ENCODE results near the gene SLC15A1.

Gene SLC15A1

DNA sequence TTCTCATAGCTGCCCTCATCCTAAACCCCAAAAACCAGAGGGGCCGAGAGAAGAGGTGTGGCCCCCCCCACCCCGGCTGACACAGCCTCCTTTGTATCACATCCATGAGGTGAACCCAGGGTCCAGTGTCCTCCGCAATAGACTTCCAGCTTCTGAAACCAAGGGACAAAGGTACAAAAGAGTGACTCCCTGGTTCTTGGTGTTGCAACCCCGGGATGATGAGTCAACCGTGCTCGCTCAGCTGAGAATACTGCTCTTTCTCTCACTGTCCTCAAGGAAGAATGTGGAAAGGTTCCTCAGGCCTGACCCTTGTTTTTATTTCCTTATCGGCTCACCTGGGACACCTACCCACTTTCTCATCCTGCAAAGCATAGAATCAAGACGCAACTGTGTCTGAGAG is 5.5 kb downstream of the SLC15A1 start:
- no peak for DNase-seq

DNA sequence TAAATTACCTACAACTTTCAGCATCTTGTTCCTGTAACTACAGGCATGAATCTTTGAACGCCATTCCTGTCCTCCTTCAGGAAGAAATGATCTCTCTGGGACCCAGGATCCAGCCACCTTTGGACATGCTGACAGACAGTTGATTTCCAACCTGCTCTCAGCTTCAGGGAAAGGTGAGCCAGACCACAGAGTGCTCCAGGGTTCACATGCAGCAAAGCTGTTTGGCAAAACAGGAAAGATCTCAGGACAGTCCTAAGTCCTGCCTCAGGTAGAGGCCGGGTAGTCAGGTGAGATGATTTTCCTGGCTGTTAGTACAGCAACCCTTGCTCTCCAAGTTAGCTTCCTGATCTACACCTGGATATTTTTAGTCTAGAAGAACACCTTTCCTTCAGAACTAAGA is 9.1 kb downstream of the SLC15A1 start:
- DNase-seq = no peak

DNA sequence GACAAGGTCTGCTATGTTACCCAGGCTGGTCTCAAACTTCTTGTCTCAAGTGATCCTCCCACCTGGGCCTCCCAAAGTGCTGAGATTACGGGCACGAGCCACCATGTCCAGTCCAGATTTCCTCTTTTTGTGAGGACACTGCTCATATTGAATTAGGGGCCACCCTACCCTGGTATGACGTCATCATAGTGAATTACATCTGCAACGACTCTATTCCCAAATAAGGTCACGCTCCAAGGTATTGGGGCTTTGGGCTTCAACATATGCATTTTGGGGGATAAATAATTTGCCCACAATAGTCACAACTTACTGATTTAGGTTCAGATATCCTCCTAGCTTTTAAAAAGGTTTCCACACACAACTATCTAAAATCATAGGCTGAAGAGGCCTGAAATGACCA is 9.5 kb downstream of the SLC15A1 start:
- DNase-seq = no peak

DNA sequence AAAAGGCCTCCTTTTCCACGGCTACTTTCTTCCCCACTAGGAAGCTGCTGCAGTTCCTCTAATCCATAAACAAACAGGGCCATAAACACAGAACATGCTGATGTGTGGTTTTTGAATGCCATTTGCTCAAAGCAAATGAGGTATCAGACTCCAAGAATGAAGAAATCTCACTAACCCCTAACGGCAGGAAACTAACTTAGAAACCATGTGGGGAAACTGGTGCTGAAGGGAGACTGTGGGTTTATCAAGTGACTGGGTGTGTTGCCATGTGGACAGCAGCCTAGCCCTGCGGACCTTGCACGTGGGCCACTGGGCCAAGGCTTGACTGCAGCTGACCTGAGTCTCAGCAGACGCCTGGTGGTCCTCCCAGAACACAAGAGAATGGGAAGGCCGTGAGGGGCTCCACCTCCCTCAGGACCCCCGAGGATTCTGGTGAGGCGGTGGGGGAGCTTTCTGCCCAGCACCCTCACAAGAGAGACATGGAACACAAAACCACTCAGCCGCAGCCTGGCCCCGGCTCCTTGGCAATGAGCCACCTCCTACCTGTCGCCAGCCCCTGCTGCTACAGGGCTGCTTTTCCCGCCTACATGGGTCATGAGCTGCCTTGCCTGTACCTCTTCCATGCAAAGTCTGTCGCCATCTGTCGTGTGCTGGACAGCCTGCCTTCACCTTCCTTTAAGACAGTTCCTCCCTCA is 10.6 kb downstream of the SLC15A1 start:
- no peak for DNase-seq

DNA sequence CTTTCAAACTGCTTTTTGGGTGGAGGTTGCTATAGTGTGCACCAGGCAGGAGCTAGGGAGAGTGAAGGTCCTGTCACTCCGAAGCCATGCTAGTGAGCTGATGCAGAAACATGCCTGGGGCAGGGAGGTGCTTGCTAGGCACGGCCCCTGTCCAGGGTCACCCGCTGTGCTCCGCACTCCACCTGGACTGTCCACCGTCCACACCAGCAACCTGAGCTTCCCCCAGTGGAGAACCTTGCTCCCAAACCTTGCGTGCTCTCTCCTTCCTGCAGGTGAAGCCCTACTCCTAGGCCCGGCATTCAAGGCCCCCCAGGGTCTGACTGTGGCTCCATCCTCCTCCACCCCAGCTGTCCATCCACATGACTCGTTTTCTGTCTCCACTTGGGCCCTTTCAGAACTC is 12.3 kb downstream of the SLC15A1 start:
- DNase-seq = no peak

DNA sequence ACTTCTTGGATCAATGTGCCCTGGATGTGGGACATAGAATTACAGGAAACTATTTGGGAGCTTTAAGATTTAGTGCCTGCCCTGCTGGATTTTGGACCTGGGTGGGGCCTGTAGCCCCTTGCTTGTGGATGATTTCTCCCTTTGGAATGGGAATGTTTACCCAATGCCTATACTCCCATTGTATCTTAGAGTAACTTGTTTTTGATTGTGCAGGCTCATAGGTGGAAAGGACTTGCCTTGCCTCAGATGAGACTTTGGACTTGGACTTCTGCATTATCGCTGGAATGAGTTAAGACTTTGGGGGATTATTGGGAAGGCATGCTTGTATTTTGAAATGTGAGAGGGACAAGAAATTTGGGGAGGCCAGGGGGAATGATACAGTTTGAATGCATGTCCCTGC is 13.5 kb downstream of the SLC15A1 start:
- DNase-seq = no peak

DNA sequence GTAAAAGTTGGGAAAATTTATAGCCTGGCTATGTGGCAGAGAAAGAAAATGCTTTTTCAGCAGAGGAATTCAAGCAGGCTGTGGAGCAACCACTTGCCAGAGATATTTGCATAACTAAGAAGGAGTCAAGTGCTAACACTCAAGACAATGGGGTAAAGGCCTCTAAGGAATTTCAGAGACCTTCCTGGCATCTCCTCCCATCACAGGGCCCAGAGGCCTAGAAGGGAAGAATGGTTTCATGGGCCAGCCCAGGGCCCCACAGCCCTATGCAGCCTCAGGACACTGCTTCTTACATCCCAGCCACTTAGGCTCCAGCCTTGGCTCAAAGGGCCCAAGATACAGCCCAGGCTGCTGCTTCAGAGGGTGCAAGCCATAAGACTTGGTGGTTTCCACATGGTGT is 14.3 kb downstream of the SLC15A1 start:
- no peak for DNase-seq

DNA sequence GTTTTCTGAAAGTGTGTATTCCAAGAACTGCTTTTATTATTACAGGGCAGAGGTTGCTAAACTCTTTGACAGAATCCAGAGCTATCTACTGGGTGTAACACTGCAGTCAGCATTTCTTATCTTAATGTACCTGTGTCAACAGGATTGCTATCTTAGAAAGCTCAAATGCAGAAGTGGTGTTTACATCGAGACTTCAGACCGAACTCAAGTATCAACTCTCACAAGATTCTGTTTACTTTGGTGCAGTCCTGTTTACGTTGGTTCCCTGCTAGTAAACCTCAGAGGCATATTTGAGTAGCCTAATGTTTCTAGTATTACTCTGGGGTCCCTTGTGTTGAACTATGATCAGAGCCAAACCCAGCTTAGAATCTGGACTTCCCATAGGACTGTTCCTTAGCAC is 20.5 kb downstream of the SLC15A1 start:
- DNase-seq = no peak

DNA sequence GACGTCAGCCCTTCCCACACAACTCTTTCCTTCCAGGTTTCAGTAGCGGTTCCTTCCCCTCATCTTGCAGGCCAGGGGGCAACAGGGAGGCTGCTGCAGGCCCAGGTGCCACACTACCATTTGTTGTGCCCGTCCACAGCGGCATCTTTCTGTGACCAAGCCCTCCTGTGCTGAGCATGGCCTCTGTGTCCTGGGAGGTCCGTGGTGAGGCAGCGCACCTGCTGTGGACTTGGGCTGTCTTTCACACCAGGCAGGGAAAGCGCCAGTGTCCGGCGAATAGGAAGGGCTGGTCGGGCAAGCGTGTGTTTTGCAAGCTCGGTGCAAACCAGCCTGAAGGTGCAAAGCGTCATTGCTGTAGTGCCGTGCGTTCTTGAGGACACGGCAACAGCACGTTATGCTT is 21.4 kb downstream of the SLC15A1 start:
- DNase-seq = no peak

DNA sequence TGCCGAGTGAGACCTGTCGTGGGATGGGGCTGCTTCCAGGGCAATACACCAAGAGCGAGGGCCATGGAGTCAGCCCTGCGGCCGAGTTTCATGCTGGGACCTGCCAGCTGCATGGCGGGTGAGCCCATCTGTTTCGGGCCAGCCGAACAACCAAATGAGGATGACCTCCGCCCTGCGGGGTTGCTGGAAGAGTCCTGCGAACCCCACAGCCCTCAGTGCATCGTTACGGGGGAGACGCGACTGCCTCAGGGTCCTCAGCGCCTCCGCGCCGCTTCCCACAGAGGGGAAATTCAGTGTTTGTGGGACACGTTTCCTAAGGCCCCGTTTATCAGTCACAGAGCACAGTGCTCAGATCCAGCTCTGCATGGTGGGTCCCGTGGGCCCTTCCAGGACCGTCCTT is 22.0 kb downstream of the SLC15A1 start:
- no peak for DNase-seq

DNA sequence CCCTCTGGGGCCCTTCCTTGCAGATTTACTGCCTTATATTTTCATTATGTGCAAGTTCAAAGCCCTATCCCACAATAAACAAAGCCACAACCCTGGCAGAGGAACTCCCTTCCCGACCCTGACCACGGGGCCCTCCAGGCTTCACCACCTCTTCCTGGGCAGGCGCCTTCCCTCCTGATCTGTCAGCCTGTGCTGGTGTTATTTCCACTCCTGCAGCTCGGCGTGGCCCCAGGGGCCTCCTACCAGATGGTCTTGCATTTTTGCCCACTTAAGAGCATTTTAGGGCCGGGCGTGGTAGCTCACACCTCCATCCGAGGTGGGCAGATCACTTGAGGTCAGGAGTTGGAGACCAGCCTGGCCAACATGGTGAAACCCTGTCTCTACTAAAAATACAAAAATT is 22.8 kb downstream of the SLC15A1 start:
- no peak for DNase-seq

DNA sequence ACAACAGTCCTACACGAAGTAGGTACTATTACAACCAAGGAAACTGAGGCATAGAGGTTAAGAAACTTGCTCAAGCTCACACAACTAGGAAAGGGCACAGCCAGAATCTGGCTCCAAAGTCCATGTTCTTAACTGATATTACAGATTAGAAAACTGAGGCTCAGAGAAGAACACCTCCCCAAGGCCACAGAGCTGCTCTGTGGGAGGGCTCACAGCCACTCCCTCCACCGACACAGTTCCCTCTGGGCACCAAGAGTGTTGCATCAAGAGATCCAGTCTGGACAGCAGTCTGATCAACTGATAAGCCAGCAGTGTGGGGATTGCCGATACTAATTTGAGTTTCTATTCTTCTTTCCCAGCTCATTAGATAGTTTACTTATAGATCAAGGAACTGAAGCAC is 29.5 kb downstream of the SLC15A1 start:
- DNase-seq = no peak

DNA sequence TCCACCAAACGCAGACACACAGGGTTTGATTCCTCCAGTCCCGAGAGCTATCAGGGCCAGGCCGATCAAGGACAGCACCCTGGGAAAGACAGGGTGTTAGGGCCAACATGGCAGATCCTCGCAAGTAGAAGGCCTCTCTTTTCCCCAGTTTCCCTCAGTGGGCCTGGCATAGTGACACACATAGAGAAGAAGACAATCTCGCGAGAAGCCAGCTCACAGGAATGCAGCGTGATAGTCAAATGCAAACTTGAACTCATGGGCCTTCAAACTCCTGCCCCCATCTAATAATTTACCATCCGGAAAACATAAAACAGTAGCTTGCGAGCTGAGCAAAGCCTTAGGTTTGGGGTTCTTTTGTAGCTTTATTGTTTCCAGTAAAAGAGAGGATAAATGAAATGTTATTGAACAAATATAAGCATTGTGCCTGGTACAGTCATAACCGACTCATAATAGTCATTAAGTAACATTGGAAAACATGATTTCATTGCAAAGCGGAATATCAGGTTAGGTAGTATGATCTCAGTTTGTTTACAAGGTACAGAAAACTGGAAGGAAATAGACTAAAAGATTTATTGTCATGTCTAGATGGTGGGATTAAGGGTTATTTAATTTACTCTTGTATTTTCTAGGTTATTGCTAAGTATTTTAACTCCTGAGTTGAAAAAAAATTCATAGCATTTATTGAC is 30.5 kb downstream of the SLC15A1 start:
- no peak for DNase-seq

DNA sequence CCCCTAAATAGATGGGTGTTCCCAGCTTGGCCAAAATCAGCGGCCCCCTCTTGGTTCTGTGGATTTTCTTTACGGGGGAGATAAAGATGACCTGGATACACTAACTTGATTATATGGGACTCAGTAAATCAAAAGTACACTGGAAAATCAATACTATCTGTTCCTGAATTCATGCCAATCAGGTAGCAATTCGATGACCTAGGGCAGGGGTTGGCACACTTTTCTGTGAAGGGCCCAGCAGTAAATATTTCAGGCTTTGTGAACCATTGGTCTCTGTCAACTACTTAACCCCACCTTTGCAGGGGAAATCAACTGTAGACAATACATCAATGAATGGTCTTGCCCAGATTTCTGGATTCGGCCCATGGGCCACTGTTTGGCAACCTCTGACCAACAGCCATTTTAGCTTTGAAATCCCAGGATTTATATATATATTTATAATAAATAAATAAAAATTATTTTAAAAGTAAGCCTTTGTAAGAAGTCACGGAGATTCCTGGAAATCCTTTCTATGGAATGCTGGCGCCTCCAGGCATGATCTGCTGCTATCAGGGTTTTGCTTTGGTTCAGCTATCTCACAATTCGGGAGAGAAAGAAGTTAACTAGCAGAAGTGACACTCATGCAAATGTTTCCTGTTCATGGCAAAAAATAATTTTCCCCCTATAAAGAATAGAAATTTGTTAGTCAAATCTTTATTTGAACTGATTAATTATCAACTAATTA is 32.8 kb downstream of the SLC15A1 start:
- no peak for DNase-seq

DNA sequence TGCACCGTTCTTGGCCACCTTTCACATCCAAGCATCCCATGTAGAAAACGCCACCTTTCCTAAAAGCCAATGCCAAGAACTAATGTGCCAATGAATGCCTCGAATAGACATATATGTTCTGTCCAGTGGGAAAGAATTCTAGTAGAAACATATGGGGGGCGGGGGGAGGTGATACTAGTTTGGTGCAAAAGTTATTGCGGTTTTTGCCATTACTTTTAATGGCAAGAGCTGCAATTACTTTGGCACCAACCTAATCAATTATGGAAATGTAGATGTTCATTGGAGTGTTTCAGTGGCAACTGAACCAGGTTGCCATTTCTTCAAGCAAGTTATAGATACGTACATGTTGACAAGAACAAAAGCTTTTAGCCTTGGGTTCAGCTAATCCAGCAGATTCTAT is 34.6 kb downstream of the SLC15A1 start:
- no peak for DNase-seq

DNA sequence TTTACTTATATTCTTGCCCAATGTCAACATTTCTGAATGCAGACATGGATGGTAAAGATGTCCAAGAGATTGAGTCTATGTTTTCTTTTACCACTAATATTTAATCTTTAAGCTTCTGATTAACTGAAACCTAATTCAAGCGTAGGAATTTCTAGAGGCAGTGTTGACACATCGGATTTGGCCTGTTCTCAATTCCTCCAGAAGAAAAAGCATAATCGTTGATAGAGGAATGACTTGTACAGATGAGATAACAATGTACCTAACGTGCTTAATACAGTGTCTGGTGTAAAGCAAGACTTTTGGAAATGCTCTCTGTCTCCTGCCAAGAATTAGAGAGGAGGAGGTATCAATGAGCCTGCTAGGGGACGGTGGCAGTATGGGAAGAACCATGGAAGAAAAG is 35.2 kb downstream of the SLC15A1 start:
- no peak for DNase-seq

DNA sequence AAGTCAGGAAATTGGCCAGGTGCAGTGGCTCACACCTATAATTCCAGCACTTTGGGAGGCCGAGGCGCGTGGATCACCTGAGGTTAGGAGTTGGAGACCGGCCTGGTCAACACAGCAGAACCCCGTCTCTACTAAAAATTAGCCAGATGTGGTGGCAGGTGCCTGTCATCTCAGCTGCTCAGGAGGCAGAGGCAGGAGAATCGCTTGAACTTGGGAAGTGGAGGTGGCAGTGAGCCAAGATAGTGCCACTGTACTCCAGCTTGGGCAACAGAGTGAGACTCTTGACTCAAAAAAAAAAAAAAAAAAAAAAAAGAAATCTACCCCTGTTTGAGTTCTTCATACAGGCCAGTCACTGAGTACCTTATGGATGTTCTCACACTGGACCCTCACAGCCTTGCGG is 42.0 kb downstream of the SLC15A1 start:
- no peak for DNase-seq

DNA sequence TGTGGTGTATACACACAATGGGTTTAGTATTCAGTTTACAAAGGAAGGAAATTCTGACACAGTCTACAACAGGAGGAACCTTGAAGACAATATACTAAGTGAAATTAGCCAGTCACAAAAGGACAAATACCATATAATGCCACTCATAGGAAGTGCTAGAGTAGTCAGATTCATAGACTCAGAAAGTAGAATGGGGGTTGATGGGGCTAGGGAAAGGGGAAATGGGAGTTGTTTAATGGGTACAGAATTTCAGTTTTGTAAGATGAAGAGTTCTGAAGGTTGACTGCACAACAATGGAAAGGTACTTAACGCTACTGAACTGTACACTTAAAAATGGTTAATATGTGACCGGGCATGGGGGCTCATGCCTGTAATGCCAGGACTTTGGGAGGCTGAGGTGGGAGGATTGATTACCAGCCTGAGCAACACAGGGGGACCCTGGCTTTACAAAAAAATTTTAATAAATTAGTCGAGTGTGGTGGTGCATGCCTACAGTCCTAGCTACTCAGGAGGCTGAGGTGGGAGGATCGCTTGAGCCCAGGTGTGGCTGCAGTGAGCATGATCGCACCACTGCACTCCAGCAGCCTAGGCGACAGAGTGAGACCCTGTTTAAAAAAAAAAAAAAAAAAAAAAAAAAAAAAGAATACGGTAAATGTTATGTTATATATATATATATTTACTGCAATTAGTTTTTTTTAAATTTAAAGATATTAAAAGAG is 45.0 kb downstream of the SLC15A1 start:
- DNase-seq = no peak

DNA sequence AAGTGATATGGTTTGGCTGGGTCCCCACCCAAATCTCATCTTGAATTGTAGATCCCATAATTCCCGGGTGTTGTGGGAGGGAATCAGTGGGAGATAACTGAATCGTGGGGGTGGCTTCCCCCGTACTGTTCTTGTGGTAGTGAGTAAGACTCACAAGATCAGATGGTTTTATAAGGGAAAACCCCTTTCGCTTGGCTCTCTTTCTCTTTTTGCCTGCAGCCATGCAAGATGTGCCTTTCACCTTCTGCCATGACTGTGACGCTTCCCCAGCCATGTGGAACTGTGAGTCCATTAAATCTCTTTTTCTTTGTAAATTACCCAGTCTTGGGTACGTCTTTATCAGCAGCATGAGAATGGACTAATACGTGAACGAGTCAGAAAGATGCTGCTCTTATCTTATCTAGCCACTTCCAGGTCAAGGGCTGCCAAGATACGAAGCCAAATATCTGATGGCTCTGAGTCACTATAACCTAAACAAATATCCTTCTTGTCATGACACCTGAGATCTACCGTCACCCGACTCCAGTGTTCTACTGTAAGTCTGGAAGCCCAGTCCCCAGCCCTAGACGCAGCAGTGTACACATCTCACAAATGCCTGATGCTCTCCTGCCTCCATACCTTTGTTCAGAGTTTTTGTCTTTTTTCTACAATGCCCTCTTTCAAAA is 45.9 kb downstream of the SLC15A1 start:
- DNase-seq = no peak

DNA sequence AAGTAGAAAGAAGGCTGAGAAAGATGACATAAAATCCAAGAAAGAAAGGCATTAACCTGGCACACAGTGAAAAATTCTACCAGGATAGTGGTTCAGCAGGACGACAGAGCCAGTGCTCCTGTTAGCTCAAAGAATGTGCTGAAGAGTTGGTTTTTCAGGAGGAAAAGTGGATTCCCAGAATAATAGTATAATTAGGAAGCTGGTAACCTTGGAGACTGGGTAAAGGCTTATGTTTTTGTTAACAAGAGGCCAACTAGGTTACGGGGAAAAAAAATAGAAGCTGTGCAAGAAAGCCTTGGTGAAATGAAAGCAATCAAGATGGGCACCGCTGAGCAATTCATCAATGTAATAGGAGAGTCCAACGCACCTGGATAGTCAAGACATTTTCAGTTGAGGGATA is 54.7 kb downstream of the SLC15A1 start:
- DNase-seq = no peak

DNA sequence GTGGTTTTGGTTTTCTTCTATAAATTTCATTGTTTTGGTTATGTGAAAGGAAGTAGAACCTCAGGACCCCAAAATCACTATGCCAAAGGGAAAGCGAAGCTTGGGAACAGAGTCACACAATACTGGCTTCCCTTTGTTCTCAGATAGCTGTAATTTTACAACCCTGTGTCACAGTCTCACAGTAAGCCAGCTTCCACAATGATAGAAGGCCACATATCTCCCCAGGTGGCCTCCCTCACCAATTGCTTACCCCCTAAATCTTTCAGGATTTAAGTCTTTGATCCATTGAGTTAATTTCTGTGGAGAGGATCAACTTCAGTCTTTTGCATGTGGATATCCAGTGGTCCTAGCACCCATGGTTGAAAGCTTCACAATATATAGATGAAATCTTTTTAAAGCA is 58.7 kb downstream of the SLC15A1 start:
- no peak for DNase-seq

DNA sequence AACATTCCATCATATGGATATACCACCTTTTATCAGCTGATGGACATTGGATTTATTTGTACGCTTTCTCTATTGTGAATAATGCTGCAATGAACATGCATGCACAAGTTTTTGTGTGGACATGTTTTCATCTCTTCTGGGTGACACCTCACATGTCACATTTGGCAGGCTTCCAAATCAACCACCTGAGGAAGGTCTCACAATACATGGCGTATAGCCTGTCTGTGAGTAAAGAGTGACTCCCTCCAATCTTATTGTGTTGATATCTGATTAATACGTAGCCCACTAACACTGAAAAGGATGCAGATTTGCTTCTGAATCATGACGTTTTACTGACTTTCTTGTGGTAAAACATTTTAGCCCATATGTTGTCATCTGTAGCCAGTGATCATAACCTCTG is 61.1 kb downstream of the SLC15A1 start:
- no peak for DNase-seq

DNA sequence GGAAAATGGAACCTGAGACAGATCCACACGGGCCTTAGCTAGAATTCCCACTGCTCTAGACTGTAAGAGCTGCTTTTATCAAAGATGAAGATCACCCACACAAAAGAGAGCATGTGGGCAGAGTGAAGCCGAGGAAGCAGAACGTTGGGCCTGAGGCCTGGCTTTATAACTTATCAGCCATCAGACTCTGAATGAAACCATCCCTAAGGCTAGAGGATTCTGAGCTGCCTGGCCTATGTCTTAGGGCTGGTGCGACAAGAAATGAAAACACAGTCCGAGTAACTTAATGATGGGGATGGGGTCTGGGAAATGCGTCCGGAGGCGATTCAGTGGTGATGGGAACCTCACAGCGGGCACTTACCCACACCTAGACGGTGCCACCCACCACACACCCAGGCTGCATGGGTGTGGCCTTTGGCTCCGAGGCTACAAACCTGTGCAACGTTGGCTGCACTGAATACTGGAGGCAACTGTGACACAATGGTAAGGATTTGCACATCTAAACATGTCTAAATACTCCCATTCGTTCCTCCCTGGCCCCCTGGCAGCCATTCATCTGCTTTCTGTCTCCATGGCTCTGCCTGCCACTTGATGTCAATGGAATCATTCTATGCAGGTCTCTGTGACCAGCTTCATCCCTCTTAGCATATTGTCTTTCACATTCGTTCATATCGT is 62.0 kb downstream of the SLC15A1 start:
- DNase-seq = no peak

All from stimulated activated CD4-positive, alpha-beta T cell treated with anti-CD3 and anti-CD28 coated beads, Interleukin-4, amount 100 ng/mL, for 1 hour (primary cell).